HT1080 (cell line): ENCODE measurements around the gene GPR137. TPM values are rescaled to one million over a fixed set of nuclear protein-coding genes. Genes with fewer than 3 reads are reported as not detected.

Experiments used
- DNase-seq: peaks from one replicate; pipeline ENCODE4 v3.0.0-alpha.2; 2015; ENCODE audit warnings: low read depth
- total RNA-seq: library from RNA; depleted of rRNA; stranded (reverse); fragments of >200 nt; shearing (Covaris generic); gene quantifications from 2 replicates; pipeline ENCODE4 v1.2.3, GENCODE V29; 2014

Gene GPR137
- total RNA-seq, 1 experiment from 2014 or later, result 36.7 TPM

DNA sequence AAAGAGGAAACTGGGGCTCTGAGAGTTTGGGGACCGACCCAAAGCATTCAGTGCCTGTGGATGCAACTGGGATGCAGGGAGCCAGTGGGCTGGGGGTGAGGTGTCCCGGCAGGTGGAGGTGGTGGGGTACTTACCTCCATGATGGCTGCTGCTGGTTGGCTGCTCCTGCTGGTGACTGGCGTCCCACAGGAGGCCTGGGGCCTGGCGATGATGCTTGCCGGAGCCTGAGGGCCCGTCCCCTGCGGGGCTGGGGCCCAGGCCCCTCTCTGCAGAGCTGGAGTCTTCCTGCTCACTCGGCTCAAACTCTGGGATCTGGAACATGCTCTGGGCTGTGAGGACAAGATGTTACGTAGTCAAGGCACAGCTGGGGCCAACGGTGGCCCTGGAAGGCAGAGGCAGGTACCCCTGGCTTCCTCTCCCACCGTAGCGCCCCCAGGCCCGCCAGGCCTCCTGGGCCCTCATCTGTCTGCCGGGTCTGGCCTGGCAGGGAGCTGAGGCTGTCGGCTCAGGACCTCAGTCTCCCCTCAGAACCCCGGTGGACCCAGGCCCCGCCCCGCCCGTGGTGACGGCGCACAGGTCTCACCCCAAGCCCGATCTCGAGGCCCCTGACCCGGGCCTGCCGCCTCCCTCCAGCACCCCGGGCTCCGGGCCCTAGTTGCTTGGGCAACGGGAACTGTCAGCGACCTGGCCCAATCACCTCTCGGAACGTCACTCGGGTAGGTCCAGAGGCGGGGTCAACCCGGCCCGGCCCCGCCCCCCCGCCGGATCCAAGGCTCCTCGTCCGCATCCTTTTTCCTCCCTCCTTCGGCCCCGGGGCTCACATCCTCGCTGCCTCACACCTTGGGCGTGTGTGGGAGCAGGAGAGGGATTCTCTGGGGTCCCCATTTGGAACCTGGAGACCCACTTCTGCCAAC is 1.3 kb upstream of the GPR137 start, which contains the start of gene BAD:
Gene BAD (minus strand): TSS at position 618 of the 914 bp plus-strand sequence. CDS start 297 bp downstream, at position 321.
- DNase-seq, result peak; percentile 90

DNA sequence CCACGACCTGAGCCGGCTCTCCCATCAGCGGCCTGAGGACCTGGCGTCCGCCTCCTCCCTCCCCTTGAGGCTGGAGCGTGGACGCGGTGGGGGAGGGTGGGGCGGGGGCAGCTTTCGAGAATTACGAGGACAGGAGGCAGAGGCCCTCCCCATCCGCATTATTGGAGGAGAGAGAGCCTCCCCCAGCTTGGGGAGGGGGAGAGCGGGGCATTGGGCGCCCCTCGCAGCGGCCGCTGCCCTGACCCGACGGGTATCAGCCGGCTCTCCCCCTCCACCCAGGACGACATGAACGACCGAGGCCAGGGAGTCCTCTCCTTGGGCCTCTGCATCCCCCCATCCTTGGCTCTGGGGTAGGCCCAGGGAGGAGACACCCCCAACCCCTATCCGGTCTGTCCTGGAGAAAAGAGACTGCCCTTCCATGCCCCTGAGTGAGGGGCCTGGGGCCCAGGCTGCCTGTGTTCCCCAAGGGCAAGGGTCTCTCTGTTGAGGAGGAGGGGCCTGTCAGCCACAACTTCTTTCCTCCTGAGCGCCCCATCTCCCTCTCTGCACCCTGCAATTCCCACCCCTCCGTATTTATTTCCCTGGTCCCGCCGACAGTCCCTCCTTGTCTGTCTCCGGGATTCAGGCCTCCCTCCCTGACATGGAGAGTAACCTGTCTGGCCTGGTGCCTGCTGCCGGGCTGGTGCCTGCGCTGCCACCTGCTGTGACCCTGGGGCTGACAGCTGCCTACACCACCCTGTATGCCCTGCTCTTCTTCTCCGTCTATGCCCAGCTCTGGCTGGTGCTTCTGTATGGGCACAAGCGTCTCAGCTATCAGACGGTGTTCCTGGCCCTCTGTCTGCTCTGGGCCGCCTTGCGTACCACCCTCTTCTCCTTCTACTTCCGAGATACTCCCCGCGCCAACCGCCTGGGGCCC is 495 bp downstream of the GPR137 start:
- peak; percentile 40 for DNase-seq

DNA sequence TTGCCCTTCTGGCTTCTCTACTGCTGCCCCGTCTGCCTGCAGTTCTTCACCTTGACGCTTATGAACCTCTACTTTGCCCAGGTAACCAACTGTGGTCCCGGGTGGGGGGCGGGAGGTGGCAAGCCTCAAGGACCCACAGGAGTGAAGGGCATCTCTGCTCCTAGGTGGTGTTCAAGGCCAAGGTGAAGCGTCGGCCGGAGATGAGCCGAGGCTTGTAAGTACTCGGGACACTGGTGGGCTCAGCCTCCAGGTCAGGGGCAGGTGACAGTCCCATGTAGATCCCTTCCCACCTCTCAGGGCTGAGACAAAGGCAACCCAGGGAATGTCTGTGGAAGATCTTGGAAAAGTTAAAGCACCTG is 1.1 kb downstream of the GPR137 start:
- no peak for DNase-seq

DNA sequence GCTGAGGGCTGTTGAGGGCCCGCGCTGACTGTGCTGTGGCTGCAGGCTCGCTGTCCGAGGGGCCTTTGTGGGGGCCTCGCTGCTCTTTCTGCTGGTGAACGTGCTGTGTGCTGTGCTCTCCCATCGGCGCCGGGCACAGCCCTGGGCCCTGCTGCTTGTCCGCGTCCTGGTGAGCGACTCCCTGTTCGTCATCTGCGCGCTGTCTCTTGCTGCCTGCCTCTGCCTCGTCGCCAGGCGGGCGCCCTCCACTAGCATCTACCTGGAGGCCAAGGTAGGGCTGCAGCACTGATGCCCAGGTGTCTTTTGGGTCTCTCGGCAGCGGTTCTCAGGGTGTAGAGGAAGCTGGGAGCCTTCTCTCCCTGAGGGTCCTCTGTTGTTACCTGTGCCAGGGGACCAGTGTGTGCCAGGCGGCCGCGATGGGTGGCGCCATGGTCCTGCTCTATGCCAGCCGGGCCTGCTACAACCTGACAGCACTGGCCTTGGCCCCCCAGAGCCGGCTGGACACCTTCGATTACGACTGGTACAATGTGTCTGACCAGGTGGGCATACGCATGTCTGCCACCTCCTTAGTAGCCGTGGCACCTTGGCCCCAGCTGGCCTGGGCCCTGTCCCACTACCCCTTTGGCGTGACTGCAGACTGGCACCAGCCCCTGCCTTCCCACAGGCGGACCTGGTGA is 2.2 kb downstream of the GPR137 start:
- DNase-seq, result no peak

DNA sequence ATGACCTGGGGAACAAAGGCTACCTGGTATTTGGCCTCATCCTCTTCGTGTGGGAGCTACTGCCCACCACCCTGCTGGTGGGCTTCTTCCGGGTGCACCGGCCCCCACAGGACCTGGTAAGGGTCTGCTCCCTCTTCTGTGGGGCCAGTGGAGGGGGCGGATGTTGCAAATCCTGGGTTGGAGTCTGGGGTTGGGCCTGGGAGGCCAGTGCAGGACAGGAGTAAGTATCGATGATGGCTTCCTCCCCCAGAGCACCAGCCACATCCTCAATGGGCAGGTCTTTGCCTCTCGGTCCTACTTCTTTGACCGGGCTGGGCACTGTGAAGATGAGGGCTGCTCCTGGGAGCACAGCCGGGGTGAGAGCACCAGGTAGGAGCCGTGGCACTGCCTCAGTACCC is 2.7 kb downstream of the GPR137 start:
- DNase-seq, result no peak

DNA sequence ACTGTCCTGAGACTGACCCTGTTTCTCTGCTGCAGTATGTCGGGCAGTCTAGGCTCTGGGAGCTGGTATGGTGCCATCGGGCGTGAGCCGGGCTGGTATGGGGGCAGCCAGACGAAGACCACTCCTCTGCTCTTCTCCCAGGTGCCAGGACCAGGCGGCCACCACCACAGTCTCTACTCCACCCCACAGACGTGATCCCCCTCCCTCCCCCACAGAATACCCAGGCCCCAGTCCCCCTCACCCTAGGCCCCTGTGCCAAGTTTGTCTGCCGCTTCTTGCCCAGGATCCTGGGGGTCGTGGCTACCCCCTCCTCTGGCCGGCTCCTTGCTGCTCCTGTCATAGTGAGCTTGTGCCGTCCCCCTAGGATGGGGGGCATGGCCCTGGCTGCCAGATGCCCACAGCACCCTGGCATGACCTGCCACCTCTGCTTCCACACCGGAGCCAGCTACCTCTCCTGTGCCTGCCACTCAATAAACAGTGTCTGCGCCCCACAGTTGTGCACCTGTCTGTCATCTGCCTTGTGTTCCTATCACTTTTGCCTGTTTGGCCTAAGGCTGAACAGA is 3.4 kb downstream of the GPR137 start:
- DNase-seq, result no peak

DNA sequence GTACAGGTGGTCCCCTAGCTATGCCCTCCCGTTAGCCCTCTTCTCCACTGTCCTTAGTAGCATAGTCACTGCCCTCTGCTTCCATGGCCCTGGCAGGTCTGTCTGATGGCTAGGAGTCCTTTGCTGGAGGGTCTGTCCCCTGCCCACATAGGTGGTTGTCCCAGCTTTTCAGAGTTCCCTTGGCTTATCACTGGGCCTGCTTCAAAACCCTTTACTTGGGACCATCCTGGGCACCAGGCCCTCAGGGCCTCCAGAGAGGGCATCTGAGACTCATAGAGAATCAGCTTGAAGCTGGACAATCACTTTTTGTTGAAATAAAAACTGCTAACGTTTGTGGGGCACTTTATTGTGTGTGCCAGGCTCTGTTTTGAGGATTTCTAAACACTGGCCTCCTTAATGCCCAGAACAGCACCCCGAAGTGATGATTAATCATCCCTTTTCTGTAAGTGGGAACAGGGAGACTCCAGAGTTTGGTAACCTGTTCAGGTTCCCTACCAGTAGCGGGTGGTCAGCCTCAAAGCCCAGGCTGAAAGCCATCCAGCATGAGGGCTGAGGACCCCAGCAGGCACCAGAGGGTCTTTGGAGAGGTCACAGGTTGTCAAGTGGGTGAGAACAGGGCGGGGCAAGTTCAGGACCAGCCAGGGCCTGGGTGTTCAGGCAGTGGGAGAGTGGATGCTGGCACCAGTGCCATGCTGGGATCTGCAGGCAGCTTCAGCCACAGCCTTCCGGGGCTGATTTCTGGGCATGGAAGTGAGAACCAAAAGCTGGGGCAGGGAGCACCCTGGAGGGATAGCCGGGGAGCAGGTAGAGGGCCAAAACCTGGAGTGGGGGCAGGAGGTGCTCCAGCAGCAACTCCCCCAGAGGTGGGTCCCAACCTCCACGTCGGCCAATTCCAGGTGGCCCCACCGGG is 5.0 kb downstream of the GPR137 start:
- no peak for DNase-seq

DNA sequence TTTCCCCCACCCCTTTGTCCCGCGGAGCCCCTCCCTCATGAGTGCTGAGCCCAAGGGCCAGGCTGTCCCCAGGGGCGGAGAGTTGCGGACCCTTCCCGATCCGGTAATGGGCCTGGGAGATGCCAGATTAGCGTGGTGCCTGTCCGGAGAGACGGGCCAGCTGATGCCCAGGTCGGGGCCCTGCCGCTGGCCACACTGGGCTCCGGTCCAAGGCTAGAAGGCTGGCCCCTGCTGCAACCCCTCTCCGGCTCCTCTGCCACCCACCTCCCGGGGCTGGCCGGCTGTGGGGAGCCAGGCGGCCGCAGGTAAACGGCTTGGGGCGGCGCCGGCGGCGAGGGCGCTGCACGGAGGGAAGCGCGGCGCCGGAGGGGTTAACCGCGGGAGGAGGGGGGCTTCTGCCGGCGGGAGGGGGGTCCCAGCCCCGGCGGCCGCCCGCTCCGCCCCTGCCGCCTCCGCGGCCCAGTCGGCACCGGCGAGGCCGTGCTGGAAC is 5.7 kb downstream of the GPR137 start, which contains the start of gene KCNK4:
Gene KCNK4 (plus strand): TSS at position 41 of the 490 bp plus-strand sequence. CDS start 1,717 bp downstream, outside the sequence.
- DNase-seq, result no peak

DNA sequence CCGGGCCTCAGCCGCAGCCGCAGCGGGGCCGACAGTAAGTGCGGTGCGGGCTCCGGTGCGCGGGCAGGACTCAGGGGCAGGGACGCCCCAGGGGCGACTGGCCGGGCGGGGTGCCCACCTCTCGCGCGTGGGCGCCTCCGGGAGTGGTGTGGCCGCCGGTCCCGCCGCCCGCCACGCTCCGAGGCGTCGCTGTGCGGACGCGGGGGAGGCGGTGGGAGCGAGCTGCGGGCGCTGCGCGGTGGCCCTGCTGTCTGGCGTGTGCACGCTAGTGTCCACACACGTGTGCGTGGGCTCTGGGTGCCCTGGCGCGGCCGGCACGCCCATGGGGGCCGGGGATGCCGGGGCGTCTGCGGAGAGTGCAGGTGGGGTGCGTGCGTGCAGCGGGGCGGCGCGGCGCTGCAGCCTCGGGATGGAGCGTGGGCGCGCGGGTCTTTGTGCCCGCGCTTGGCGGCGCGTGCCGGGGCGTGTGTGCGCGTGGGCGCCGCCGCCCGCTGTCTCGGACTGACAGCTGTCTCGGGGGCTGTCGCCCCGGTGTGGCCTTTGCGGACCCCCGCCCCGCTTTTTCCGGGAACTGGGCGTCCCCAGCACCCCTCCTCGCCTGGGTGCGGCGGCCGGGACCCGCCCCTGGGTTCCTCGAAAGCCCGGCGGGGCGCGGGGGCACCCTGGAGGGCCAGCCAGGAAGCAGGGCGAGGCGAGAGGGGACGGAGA is 6.3 kb downstream of the GPR137 start:
- DNase-seq, result no peak

DNA sequence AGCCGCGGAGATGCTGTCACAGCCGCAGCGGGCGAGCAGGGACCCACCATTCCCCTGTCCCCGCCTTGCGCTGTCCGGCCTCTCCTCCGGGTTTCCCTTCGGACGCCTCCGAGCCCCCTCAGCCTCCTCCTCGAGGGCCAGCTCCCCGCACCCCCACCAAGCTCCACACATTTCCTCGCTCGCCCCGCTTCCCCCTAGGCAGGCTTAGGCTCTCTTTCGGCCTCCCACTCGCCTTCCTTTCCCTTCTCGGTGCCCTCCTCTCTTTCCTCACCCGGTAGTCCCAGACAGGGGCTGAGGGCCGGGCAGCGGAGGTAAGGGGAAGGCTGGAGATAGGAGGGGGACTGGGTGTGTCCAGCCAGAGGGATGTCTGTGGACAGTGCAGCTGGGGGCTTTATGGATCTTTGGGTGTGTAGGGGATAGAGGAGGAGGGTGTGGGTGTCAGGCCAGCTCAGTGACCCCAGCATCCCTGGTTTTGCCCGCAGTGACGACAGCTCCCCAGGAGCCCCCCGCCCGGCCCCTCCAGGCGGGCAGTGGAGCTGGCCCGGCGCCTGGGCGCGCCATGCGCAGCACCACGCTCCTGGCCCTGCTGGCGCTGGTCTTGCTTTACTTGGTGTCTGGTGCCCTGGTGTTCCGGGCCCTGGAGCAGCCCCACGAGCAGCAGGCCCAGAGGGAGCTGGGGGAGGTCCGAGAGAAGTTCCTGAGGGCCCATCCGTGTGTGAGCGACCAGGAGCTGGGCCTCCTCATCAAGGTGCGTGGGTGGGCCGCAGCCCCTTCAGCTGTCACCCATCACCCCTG is 7.0 kb downstream of the GPR137 start:
- no peak for DNase-seq

DNA sequence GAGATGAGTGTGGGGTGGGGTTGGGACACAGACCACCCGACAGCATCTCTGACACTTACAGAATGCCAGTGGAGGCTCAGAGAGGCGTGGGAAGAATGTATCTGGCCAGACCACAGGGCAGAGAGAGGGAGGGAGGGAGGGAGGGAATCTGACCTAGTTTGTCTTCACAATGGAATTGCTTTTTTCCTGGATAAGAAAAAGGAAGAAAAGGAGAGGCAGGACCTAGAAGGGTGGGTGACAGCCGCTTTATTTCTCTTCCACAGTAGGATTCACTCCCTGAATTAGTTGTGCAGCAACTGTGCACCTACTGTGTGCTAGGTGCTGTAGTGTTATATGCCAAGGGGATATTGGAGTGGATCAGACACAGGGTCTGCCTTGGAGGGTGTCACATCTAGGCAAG is 9.1 kb downstream of the GPR137 start:
- DNase-seq, result no peak

DNA sequence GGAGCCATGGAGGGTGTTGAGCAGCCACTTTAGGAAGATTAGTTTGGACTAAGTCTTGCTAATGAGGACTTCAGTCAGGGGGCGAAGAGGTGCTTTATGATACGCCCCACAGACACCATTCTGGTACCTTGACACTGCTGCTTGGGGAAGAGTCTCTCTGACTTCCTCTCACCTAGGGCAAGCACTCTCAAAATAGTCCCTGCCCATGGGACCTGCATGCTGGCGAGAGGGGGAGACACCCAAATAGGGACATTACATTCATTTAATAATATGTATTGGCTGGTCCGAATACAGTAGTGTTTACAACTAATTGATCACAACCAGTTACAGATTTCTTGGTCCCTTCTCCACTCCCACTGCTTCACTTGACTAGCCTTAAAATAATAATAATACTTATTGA is 10.1 kb downstream of the GPR137 start:
- no peak for DNase-seq

DNA sequence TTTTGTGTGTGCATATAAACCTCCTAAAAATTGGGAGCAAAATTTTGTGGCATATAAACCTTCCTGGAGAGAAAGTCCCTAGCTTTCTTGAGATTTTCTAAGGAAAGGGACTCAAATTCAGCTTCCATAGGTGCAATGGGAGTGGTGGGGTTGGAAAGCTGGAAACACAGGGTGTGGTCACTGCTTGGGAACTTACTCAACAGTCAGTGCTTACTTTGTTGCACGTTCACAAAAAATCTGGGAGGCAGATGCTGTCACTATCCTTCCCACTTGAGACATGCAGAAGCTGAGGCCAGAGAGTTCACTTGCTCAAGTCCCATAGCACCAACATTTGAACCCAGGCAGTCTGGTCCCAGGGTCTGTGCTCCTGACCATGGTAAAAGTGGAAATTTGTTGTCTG is 10.6 kb downstream of the GPR137 start:
- DNase-seq, result no peak

DNA sequence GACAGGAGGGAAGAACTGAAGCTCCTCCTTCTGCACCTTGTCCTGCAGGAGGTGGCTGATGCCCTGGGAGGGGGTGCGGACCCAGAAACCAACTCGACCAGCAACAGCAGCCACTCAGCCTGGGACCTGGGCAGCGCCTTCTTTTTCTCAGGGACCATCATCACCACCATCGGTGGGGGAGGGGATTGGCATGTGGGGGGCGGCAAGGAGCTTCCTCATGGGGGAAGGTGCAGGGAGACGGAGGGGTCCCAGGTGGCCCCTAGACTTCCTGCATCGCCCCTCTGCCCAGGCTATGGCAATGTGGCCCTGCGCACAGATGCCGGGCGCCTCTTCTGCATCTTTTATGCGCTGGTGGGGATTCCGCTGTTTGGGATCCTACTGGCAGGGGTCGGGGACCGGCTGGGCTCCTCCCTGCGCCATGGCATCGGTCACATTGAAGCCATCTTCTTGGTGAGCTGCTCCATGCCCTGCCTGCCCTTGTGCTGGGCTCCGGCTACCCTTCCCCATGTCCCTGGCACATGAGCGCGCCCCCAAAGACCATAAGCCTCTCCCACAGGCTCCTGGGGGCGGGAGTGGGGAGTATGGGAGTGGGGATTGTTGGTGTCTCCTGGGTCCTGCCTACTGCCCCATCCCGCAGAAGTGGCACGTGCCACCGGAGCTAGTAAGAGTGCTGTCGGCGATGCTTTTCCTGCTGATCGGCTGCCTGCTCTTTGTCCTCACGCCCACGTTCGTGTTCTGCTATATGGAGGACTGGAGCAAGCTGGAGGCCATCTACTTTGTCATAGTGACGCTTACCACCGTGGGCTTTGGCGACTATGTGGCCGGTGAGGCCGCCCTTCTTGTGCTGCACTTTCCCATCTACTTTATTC is 11.4 kb downstream of the GPR137 start:
- DNase-seq, result no peak

DNA sequence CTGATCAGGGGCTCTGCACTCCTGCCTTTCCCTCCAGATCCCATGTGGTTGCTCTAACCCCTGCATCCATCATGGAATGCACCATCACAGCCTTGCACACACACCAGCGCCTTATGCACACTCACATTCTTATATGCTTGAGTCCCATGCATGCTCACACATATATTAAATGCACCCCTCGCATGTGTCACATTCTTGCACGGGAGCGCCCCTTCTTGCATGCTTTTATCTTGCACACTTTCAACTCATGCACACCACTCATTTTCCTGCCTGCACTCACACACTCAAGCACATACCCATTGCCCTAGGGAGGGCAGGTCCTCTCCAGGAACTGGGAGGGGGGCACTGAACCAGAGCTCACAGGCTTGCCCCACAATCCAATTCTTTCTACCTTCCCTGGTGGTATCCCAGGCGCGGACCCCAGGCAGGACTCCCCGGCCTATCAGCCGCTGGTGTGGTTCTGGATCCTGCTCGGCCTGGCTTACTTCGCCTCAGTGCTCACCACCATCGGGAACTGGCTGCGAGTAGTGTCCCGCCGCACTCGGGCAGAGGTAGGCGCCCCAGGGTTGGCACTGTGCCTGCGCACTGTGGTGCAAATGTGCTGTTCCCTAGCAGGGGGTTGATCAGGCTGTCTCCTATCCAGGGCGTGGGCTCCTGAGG is 12.2 kb downstream of the GPR137 start:
- no peak for DNase-seq

DNA sequence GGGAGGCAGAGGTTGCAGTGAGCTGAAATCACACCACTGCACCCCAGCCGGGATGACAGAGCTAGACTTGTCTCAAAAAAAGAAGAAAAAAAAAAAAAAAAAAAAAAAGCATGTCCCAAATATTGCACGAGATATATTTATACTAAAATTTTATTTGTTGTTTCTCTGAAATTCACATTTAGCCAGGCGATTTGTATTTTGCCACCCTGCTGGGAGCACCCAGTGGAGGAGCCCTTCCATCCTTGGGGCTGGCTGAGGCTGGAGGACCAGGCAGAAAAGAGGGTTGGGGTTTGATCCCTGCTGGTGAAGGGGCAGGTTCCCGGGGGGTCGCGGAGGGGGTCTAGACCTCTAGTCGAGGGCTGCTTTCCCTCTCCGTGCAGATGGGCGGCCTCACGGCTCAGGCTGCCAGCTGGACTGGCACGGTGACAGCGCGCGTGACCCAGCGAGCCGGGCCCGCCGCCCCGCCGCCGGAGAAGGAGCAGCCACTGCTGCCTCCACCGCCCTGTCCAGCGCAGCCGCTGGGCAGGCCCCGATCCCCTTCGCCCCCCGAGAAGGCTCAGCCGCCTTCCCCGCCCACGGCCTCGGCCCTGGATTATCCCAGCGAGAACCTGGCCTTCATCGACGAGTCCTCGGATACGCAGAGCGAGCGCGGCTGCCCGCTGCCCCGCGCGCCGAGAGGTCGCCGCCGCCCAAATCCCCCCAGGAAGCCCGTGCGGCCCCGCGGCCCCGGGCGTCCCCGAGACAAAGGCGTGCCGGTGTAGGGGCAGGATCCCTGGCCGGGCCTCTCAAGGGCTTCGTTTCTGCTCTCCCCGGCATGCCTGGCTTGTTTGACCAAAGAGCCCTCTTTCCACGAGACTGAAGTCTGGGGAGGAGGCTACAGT is 13.6 kb downstream of the GPR137 start:
- no peak for DNase-seq
